ENCODE results near the gene SPHK1. TPM values are rescaled to one million over a fixed set of nuclear protein-coding genes. Genes with fewer than 3 reads are reported as not detected.

Gene SPHK1
- total RNA-seq, 2 experiments from 2014 or later, result 9.0 to 9.2 TPM

GRCh38 chr17:76417499-76418143 is 33.2 kb downstream of the SPHK1 start:
- Mint-ChIP-seq H3K4me1 (ENCODE audit: low read depth) (peaks cover 13% of the 10 kb centered on the region), H3K9me3 (no peaks in the 10 kb centered on the region), H3K4me3 (no peak overlapping the region), H3K27me3 (ENCODE audit: low read depth) (no peaks in the 10 kb centered on the region), H3K36me3 (ENCODE audit: low read depth) (no peaks in the 10 kb centered on the region), H3K27ac (no peak overlapping the region)
- no peak for DNase-seq
- CTCF ChIA-PET, result interaction anchor here (1.4 to 2.1 kb wide), 2 partner anchors 9 to 20 kb away, joined by 6 to 8 read pairs; no protein-coding TSS in a partner anchor
- intact Hi-C loops (cut with micrococcal nuclease), result no loop called here

DNA sequence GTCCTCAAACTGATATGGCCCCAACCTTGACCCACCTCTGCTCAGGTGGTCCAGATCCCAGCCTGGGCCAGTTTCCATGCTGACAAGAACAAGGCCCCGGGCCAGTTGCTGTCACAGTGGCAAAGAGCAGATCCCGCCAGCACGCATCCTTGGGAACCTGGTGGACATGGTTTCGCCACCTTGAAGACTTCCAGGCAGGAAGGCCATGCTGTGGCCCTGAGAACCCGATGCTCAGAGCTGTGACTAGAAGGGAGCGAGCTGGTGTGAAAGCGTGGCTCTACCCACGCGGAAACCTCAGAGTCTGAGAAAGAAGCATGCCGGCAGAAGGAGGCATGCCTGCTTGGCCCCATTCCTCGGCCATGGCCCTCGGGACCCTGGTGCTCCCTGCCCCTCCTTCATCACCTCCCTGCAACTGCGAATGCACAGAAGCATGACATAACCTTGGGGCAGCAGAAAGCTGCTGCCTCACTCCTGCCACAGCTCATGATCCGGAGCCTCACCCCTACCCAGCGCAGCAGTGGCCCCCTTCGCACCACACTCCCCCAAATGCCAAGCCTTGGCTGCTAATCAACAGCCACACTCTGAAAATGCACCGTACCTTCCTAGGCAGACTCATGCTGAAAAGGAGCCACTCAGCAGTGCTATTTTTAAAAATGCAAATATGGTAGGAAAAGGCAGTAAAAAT is 35.3 kb downstream of the SPHK1 start:
- Mint-ChIP-seq H3K4me3 (no peak overlapping the region), H3K4me1 (ENCODE audit: low read depth) (peaks cover 13% of the 10 kb centered on the region), H3K9me3 (no peaks in the 10 kb centered on the region), H3K36me3 (ENCODE audit: low read depth) (no peaks in the 10 kb centered on the region), H3K27me3 (ENCODE audit: low read depth) (no peaks in the 10 kb centered on the region), H3K27ac (no peak overlapping the region)
- intact Hi-C loops (cut with micrococcal nuclease), result no loop called here
- CTCF ChIA-PET, result no interaction called here
- no peak for DNase-seq

DNA sequence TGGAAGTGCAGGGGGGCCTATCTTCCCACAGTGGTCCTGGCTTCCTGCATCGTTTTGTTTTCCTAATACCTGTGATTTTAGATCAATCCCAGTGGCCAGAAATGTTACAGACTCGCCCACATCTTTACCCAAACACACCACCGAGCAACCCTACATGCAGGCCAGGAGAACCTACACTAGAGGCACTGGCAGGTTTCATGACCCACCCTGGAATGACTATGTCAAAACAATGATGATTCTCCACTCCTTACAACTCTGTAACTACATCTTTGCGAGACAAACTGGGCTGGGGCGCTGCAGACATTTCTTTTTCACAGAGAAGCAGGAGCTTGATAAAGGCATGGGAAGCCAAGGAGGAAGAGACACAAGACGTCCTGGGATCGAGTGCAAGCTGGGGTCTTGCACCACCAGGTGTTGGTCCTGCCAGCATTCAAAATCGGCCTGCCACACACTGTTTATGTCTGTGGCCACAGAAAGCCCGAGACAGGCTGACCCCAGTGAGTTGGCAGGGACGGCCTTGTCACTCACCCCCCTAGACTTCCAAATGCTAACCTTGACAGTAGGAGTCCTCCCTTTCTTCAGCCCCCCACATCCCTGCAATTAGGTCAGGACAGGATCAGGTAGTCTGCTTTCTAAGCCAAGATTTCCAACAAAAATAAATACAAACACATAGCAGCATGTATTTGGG is 36.1 kb downstream of the SPHK1 start:
- Mint-ChIP-seq H3K4me1 (ENCODE audit: low read depth) (peaks cover 13% of the 10 kb centered on the region), H3K36me3 (ENCODE audit: low read depth) (no peaks in the 10 kb centered on the region), H3K4me3 (no peak overlapping the region), H3K27me3 (ENCODE audit: low read depth) (no peaks in the 10 kb centered on the region), H3K27ac (no peak overlapping the region), H3K9me3 (no peaks in the 10 kb centered on the region)
- CTCF ChIA-PET, result no interaction called here
- intact Hi-C loops (cut with micrococcal nuclease), result no loop called here
- no peak for DNase-seq

- H3K36me3 Mint-ChIP-seq (ENCODE audit: low read depth), result no peaks in the 10 kb centered on the region
- CTCF ChIA-PET, result interaction anchor here (0.7 kb wide), 1 partner anchor 10 kb away, joined by 3 read pairs; no protein-coding TSS in a partner anchor
- no peak overlapping the region for H3K4me3 Mint-ChIP-seq
- H3K4me1 Mint-ChIP-seq (ENCODE audit: low read depth), result peaks cover 13% of the 10 kb centered on the region
- no peaks in the 10 kb centered on the region for H3K27me3 Mint-ChIP-seq (ENCODE audit: low read depth)
- intact Hi-C loops (cut with micrococcal nuclease), result no loop called here
- H3K9me3 Mint-ChIP-seq, result no peaks in the 10 kb centered on the region
- DNase-seq, result no peak
- no peak overlapping the region for H3K27ac Mint-ChIP-seq
These were observed 36.6 kb downstream of the SPHK1 start for GRCh38 chr17:76421044-76421407.

GRCh38 chr17:76422406-76422805 is 38.0 kb downstream of the SPHK1 start:
- Mint-ChIP-seq H3K36me3 (ENCODE audit: low read depth) (no peaks in the 10 kb centered on the region), H3K27ac (peak overlapping the region; percentile 8), H3K4me1 (ENCODE audit: low read depth) (peaks cover 13% of the 10 kb centered on the region), H3K27me3 (ENCODE audit: low read depth) (no peaks in the 10 kb centered on the region), H3K9me3 (no peaks in the 10 kb centered on the region), H3K4me3 (no peak overlapping the region)
- CTCF ChIA-PET, result interaction anchor here (0.6 kb wide), 1 partner anchor 13 kb away, joined by 4 read pairs; no protein-coding TSS in a partner anchor
- intact Hi-C loops (cut with micrococcal nuclease), result no loop called here
- DNase-seq, result no peak

GRCh38 chr17:76422860-76423259 is 38.5 kb downstream of the SPHK1 start:
- DNase-seq, result no peak
- intact Hi-C loops (cut with micrococcal nuclease), result no loop called here
- CTCF ChIA-PET, result no interaction called here
- no peaks in the 10 kb centered on the region for H3K36me3 Mint-ChIP-seq (ENCODE audit: low read depth)
- H3K27ac Mint-ChIP-seq, result no peak overlapping the region
- no peaks in the 10 kb centered on the region for H3K27me3 Mint-ChIP-seq (ENCODE audit: low read depth)
- H3K4me3 Mint-ChIP-seq, result no peak overlapping the region
- H3K4me1 Mint-ChIP-seq (ENCODE audit: low read depth), result peaks cover 9% of the 10 kb centered on the region
- H3K9me3 Mint-ChIP-seq, result no peaks in the 10 kb centered on the region

- intact Hi-C loops (cut with micrococcal nuclease), result no loop called here
- Mint-ChIP-seq H3K4me3 (no peak overlapping the region), H3K27me3 (ENCODE audit: low read depth) (no peaks in the 10 kb centered on the region), H3K27ac (no peak overlapping the region), H3K4me1 (ENCODE audit: low read depth) (no peaks in the 10 kb centered on the region), H3K36me3 (ENCODE audit: low read depth) (no peaks in the 10 kb centered on the region), H3K9me3 (no peaks in the 10 kb centered on the region)
- CTCF ChIA-PET, result interaction anchor here (0.7 to 0.9 kb wide), 3 partner anchors 9 to 243 kb away, joined by 3 to 4 read pairs (median 3); no protein-coding TSS in a partner anchor
- DNase-seq, result no peak
These were observed 42.4 kb downstream of the SPHK1 start for GRCh38 chr17:76426853-76427252.

DNA sequence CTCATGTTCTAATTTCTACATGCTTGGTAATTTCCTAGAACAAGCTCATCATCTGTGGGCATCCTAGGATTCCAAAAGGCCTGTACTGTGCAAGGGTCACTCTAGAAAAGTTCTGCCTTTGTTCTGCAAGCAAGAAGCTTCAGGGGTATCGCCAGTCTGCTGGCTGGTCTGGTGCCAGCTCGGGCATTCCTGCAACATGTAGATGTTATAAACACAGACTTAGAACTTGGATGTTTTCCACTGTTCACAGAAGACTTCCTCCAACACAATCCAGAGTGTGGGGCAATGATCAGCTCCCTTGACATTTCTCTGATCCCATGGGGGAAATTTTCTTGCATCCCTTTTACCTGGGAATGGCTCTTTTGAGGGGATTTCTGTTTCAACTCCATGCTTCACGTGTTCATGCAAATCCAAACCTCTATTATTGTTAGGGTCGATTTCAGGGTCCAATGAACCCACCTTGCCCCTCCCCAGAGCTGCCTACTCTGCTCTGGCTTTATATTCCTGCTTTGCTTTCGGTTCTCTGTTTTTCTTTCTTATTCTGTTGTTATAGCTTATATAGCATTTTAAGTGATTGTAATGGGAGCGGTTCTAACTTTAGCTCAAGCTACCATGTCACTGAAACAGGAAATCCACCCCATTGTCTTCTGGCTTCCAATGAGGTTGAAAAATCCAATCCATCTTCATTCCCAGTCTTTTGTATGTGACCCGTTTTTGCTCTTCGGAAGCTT is 43.3 kb downstream of the SPHK1 start:
- no peaks in the 10 kb centered on the region for H3K27me3 Mint-ChIP-seq (ENCODE audit: low read depth)
- no peaks in the 10 kb centered on the region for H3K36me3 Mint-ChIP-seq (ENCODE audit: low read depth)
- no peak overlapping the region for H3K27ac Mint-ChIP-seq
- no peak overlapping the region for H3K4me3 Mint-ChIP-seq
- CTCF ChIA-PET, result interaction anchor here (0.6 to 1.2 kb wide), 5 partner anchors 8 to 129 kb away, joined by 3 to 4 read pairs (median 4); no protein-coding TSS in a partner anchor
- intact Hi-C loops (cut with micrococcal nuclease), result no loop called here
- no peaks in the 10 kb centered on the region for H3K9me3 Mint-ChIP-seq
- DNase-seq, result no peak
- no peaks in the 10 kb centered on the region for H3K4me1 Mint-ChIP-seq (ENCODE audit: low read depth)

DNA sequence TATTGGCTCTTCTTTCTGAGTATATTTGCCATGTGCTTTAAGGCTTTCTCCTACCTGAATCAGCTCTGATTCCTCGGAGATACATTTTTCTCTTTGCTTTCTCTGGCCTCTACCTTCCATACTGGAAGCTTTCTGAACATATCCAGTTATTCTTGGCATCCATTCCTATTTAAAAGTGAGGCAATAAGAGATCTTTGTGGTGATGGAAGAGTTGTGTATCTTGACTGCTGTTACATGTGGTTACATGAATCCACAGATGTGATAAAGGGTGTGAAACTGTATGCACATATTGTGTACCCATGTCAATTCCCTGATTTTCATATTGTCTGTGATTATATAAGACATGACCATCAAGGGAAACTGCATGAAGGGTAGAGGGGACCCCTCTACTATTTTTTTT is 44.1 kb downstream of the SPHK1 start:
- H3K9me3 Mint-ChIP-seq, result no peaks in the 10 kb centered on the region
- H3K4me3 Mint-ChIP-seq, result no peak overlapping the region
- H3K27me3 Mint-ChIP-seq (ENCODE audit: low read depth), result no peaks in the 10 kb centered on the region
- H3K27ac Mint-ChIP-seq, result no peak overlapping the region
- intact Hi-C loops (cut with micrococcal nuclease), result no loop called here
- no peaks in the 10 kb centered on the region for H3K36me3 Mint-ChIP-seq (ENCODE audit: low read depth)
- peaks cover 2% of the 10 kb centered on the region for H3K4me1 Mint-ChIP-seq (ENCODE audit: low read depth)
- DNase-seq, result no peak
- CTCF ChIA-PET, result interaction anchor here (0.7 to 1.1 kb wide), 3 partner anchors 31 to 523 kb away, joined by 3 to 4 read pairs (median 4); no protein-coding TSS in a partner anchor

GRCh38 chr17:76431509-76431908 is 47.1 kb downstream of the SPHK1 start:
- H3K27me3 Mint-ChIP-seq (ENCODE audit: low read depth), result no peaks in the 10 kb centered on the region
- peaks cover 2% of the 10 kb centered on the region for H3K36me3 Mint-ChIP-seq (ENCODE audit: low read depth)
- H3K27ac Mint-ChIP-seq, result no peak overlapping the region
- no peak overlapping the region for H3K4me3 Mint-ChIP-seq
- CTCF ChIA-PET, result no interaction called here
- intact Hi-C loops (cut with micrococcal nuclease), result no loop called here
- no peaks in the 10 kb centered on the region for H3K9me3 Mint-ChIP-seq
- no peak for DNase-seq
- H3K4me1 Mint-ChIP-seq (ENCODE audit: low read depth), result peaks cover 2% of the 10 kb centered on the region

GRCh38 chr17:76432004-76432403 is 47.6 kb downstream of the SPHK1 start:
- intact Hi-C loops (cut with micrococcal nuclease), result no loop called here
- no peaks in the 10 kb centered on the region for H3K9me3 Mint-ChIP-seq
- no peak for DNase-seq
- H3K4me3 Mint-ChIP-seq, result no peak overlapping the region
- peaks cover 2% of the 10 kb centered on the region for H3K4me1 Mint-ChIP-seq (ENCODE audit: low read depth)
- H3K27me3 Mint-ChIP-seq (ENCODE audit: low read depth), result no peaks in the 10 kb centered on the region
- peaks cover 2% of the 10 kb centered on the region for H3K36me3 Mint-ChIP-seq (ENCODE audit: low read depth)
- CTCF ChIA-PET, result no interaction called here
- no peak overlapping the region for H3K27ac Mint-ChIP-seq

GRCh38 chr17:76432712-76433336 is 48.4 kb downstream of the SPHK1 start:
- peaks cover 2% of the 10 kb centered on the region for H3K36me3 Mint-ChIP-seq (ENCODE audit: low read depth)
- H3K9me3 Mint-ChIP-seq, result no peaks in the 10 kb centered on the region
- H3K27ac Mint-ChIP-seq, result no peak overlapping the region
- H3K4me1 Mint-ChIP-seq (ENCODE audit: low read depth), result peaks cover 2% of the 10 kb centered on the region
- no peak for DNase-seq
- H3K27me3 Mint-ChIP-seq (ENCODE audit: low read depth), result no peaks in the 10 kb centered on the region
- CTCF ChIA-PET, result no interaction called here
- H3K4me3 Mint-ChIP-seq, result no peak overlapping the region
- intact Hi-C loops (cut with micrococcal nuclease), result no loop called here

Measured in activated naive CD4-positive, alpha-beta T cell treated with anti-CD3 and anti-CD28 coated beads for 36 hours (primary cell).